HG03521 (cell line): ENCODE data around the gene SLC13A3.

ENCODE experiments used
- ATAC-seq: cut with Tn5 transposase; IDR thresholded peaks from one replicate; pipeline ENCODE4 v1.9.1; 2021; ENCODE audit warnings: mild to moderate bottlenecking, moderate library complexity; ENCODE audit not compliant: unreplicated experiment

The SLC13A3 gene

GRCh38 chr20:46638134-46638897 is 12.9 kb downstream of the SLC13A3 start:
- no peak for ATAC-seq

- ATAC-seq = no peak
These were observed 13.7 kb downstream of the SLC13A3 start for GRCh38 chr20:46637427-46638133.

- ATAC-seq = no peak
These were observed 14.2 kb downstream of the SLC13A3 start for GRCh38 chr20:46637020-46637419.

GRCh38 chr20:46636514-46636913 is 14.7 kb downstream of the SLC13A3 start:
- no peak for ATAC-seq

GRCh38 chr20:46635514-46636136 is 15.6 kb downstream of the SLC13A3 start:
- no peak for ATAC-seq

- no peak for ATAC-seq
These were observed 16.7 kb downstream of the SLC13A3 start for GRCh38 chr20:46634528-46634927.

- ATAC-seq = no peak
These were observed 19.3 kb downstream of the SLC13A3 start for GRCh38 chr20:46631874-46632446.

GRCh38 chr20:46631212-46631869 is 19.9 kb downstream of the SLC13A3 start:
- no peak for ATAC-seq

GRCh38 chr20:46630306-46630705 is 21.0 kb downstream of the SLC13A3 start:
- ATAC-seq = no peak

- no peak for ATAC-seq
These were observed 21.9 kb downstream of the SLC13A3 start for GRCh38 chr20:46629341-46629740.

- ATAC-seq = no peak
These were observed 24.0 kb downstream of the SLC13A3 start for GRCh38 chr20:46627234-46627633.

GRCh38 chr20:46626758-46627157 is 24.5 kb downstream of the SLC13A3 start:
- ATAC-seq = no peak

GRCh38 chr20:46625875-46626373 is 25.3 kb downstream of the SLC13A3 start:
- ATAC-seq = no peak

GRCh38 chr20:46624946-46625345 is 26.3 kb downstream of the SLC13A3 start:
- ATAC-seq = no peak

GRCh38 chr20:46622165-46622564 is 29.1 kb downstream of the SLC13A3 start:
- no peak for ATAC-seq

GRCh38 chr20:46621492-46621891 is 29.8 kb downstream of the SLC13A3 start:
- no peak for ATAC-seq

- ATAC-seq = no peak
These were observed 31.8 kb downstream of the SLC13A3 start for GRCh38 chr20:46619445-46619844.

GRCh38 chr20:46618316-46619100 is 32.8 kb downstream of the SLC13A3 start:
- no peak for ATAC-seq

- ATAC-seq = no peak
These were observed 36.8 kb downstream of the SLC13A3 start for GRCh38 chr20:46614503-46614902.

GRCh38 chr20:46610145-46610544 is 41.1 kb downstream of the SLC13A3 start:
- no peak for ATAC-seq
